Transverse colon (tissue), 4 donors: ENCODE data around the gene CSF1R.

Source experiments
- CTCF ChIP-seq, 5 experiments: fragments of 200-600 bp in 3 of 5; fragments of 450-650 bp in 2 of 5; sonication (generic) in 3 of 5; IDR thresholded peaks; 1 replicate in 2 of 5; 2 replicates in 3 of 5; pipeline ENCODE4 v1.5.1; 2016 to 2017; ENCODE audit warnings: antibody characterized with exemption in 5 of 5, inconsistent platforms in 3 of 5, mild to moderate bottlenecking in 2 of 5, moderate library complexity in 1 of 5
- EP300 ChIP-seq: sonication (generic); formaldehyde crosslinking; IDR thresholded peaks from one replicate; pipeline ENCODE4 v1.6.1; 2017; ENCODE audit warnings: antibody characterized with exemption, low read depth
- POLR2A ChIP-seq: fragments of 450-650 bp; IDR thresholded peaks from one replicate; pipeline ENCODE4 v1.6.1; 2016; ENCODE audit warnings: antibody characterized with exemption, mild to moderate bottlenecking, moderate library complexity
- POLR2AphosphoS5 ChIP-seq, 3 donors: sonication (generic); formaldehyde crosslinking; IDR thresholded peaks; one replicate each; pipeline ENCODE4 v1.6.1; 2016; ENCODE audit warnings: antibody characterized with exemption in 3 of 3

DNA sequence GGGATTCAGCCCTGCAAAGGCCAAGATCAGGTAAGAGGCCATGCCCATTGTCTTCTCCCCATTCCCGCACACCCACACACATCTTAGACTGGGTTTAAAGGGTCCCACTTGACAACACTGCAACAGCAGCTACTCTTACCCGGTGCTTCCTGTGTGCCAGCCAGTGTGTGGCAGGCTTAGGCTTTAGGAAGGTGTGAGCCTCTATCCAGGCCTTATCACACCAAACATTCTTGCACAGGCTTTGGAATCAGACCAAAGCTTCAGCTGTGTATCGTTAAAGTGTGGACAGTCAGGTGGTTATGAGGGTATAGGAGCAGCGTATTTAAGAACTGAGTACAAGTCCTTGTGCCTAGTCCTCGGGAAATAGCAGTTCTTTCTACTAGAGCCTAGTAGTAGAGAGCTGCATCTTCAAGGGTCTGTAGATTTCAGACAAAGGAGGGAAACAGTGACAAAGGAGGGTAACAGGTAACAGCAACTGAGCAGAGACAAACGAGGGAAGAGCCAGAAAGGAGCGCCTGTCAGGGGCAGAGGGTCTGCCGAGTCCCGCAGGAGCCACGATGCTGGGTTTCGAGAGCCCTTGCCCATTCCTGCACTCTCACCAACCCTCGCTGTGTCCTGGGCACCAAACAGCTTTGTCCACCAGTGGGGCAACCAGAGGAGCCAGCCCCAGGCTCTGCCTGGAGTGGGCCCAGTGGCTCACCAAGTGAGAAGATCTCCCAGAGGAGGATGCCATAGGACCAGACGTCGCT is 30.9 kb downstream of the CSF1R start:
- TF ChIP-seq POLR2A = no peak
- TF ChIP-seq CTCF (IDR thresholded peaks at IDR 0.05) = no peak
- no peak for TF ChIP-seq EP300
- TF ChIP-seq POLR2AphosphoS5 (IDR thresholded peaks at IDR 0.05) = no peak
